Naive thymus-derived CD4-positive, alpha-beta T cell (primary cell): Measurements from ENCODE around the gene DAB2IP. TPM values are rescaled to one million over a fixed set of nuclear protein-coding genes. Genes with fewer than 3 reads are reported as not detected.
A peak's percentile ranks its signal among the peaks of the same experiment; 100 is the strongest.
"Not testable (repeated sequence)": the region's sequence is repeated elsewhere in the genome, so short reads cannot be mapped to it uniquely, and the experiment has no call there.

Source experiments
- ATAC-seq: fragments of 150-1000 bp; cut with Tn5 transposase; 2 replicates; pipeline ENCODE4 v1.10.0; 2021; ENCODE audit warnings: mild to moderate bottlenecking, moderate library complexity
- CTCF ChIA-PET: fragments of 350-600 bp; sonication (Branson Sonifier 250); formaldehyde crosslinking; loops from one replicate; lab custom pipeline; 2021; ENCODE audit warnings: antibody characterized with exemption; lab: Charles Lee
- POLR2A ChIA-PET: fragments of 350-600 bp; sonication (Branson Sonifier 250); formaldehyde crosslinking; loops from one replicate; lab custom pipeline; 2021; ENCODE audit warnings: antibody characterized with exemption, inconsistent platforms; lab: Charles Lee
- DNase-seq, 9 donors: peaks; one replicate each; pipeline versions ENCODE4 v3.0.0 to v3.0.0-alpha.2; 2020 to 2022; ENCODE audit warnings: mixed read lengths in 1 of 9
- H3K27ac ChIP-seq: one replicate; pipeline ENCODE4 v1.7.0; 2013; ENCODE audit warnings: mild to moderate bottlenecking, low read depth, low read length, moderate library complexity
- H3K27me3 ChIP-seq, 2 donors: one replicate each; pipeline ENCODE4 v1.7.0; 2013; ENCODE audit warnings: low read length in 2 of 2, mild to moderate bottlenecking in 2 of 2, moderate library complexity in 2 of 2; ENCODE audit not compliant: control insufficient read depth in 2 of 2, insufficient read depth in 2 of 2
- H3K36me3 ChIP-seq, 3 experiments: 1 replicate in 2 of 3; 2 replicates in 1 of 3; pipeline ENCODE4 v1.7.0; 2013; ENCODE audit warnings: low read length in 3 of 3, mild to moderate bottlenecking in 3 of 3, moderate library complexity in 1 of 3; ENCODE audit not compliant: insufficient read depth in 3 of 3, control insufficient read depth in 2 of 3
- H3K4me1 ChIP-seq, 2 donors: one replicate each; pipeline ENCODE4 v1.7.0; 2013; ENCODE audit warnings: low read length in 2 of 2, mild to moderate bottlenecking in 2 of 2, moderate library complexity in 1 of 2; ENCODE audit not compliant: control insufficient read depth in 2 of 2, insufficient read depth in 2 of 2
- H3K4me3 ChIP-seq: 2 replicates; pipeline ENCODE4 v1.7.0; 2013; ENCODE audit warnings: mild to moderate bottlenecking, low read length
- H3K9me3 ChIP-seq, 3 experiments: 1 replicate in 2 of 3; 2 replicates in 1 of 3; pipeline ENCODE4 v1.7.0; 2013; ENCODE audit warnings: low read length in 3 of 3; ENCODE audit not compliant: control insufficient read depth in 2 of 3
- H3K27ac Mint-ChIP-seq, 9 donors: one replicate each; pipeline ENCODE4 v1.8.0; 2020 to 2022; ENCODE audit warnings: mixed read lengths in 9 of 9, mild to moderate bottlenecking in 8 of 9, moderate library complexity in 5 of 9, inconsistent platforms in 2 of 9
- H3K27me3 Mint-ChIP-seq, 5 donors: one replicate each; pipeline ENCODE4 v1.8.0; 2021 to 2022; ENCODE audit warnings: mixed read lengths in 5 of 5, mild to moderate bottlenecking in 1 of 5
- H3K36me3 Mint-ChIP-seq, 5 donors: one replicate each; pipeline ENCODE4 v1.8.0; 2020 to 2022; ENCODE audit warnings: mixed read lengths in 5 of 5, mild to moderate bottlenecking in 3 of 5, inconsistent platforms in 1 of 5
- H3K4me1 Mint-ChIP-seq, 7 donors: one replicate each; pipeline ENCODE4 v1.8.0; 2020 to 2022; ENCODE audit warnings: mixed read lengths in 7 of 7, mild to moderate bottlenecking in 3 of 7, inconsistent platforms in 1 of 7
- H3K4me3 Mint-ChIP-seq, 10 donors: one replicate each; pipeline ENCODE4 v1.8.0; 2020 to 2022; ENCODE audit warnings: mild to moderate bottlenecking in 10 of 10, mixed read lengths in 10 of 10, moderate library complexity in 6 of 10, inconsistent platforms in 2 of 10
- H3K9me3 Mint-ChIP-seq, 11 donors: one replicate each; pipeline ENCODE4 v1.8.0; 2020 to 2022; ENCODE audit warnings: mixed read lengths in 11 of 11, mild to moderate bottlenecking in 4 of 11, inconsistent platforms in 1 of 11, moderate library complexity in 1 of 11
- intact Hi-C, 2 donors: fragments of 100-400 bp; cut with micrococcal nuclease; formaldehyde crosslinking; loops; one replicate each; pipeline ENCODE4 v1.15.1; 2023
- polyA plus RNA-seq, 2 donors: library from polyadenylated mRNA; unstranded; fragments of 300-500 nt; fragmentation: Illumina TruSeq; gene quantifications; one replicate each; pipeline ENCODE4 v1.2.3, GENCODE V29; 2021
- total RNA-seq, 6 experiments: library from RNA in 5 of 6; stranded (reverse) in 5 of 6; gene quantifications; 1 replicate in 5 of 6; 2 replicates in 1 of 6; pipeline ENCODE4 v1.2.3 and lab custom pipeline; 2021 to 2026

Gene DAB2IP
- total and polyA plus RNA-seq, 7 experiments from 2014 or later, result 0.15 TPM; not detected in 6

DNA sequence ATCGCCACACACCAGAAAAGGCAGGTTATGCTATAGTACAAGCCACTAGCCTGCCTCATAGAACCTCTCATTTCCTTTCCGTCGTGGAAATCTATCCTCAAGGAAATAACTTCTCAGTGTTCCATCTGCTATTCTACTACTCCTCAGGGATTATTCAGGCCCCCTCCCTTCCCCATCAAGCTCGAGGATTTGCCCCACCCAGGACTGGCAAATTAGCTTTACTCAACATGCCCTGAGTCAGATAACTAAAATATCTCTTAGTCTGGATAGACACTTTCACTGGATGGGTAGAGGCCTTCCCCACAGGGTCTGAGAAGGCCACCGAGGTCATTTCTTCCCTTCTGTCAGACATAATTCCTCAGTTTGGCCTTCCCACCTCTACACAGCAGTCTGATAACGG lies 142.9 kb downstream of the DAB2IP start:
- intact Hi-C loops, H3K4me3 ChIP-seq, DNase-seq, H3K9me3 Mint-ChIP-seq, H3K4me1 Mint-ChIP-seq, H3K27me3 Mint-ChIP-seq, H3K4me1 ChIP-seq, H3K36me3 ChIP-seq, POLR2A ChIA-PET, CTCF ChIA-PET, H3K27ac Mint-ChIP-seq, H3K27ac ChIP-seq, H3K36me3 Mint-ChIP-seq, H3K4me3 Mint-ChIP-seq, H3K27me3 ChIP-seq, H3K9me3 ChIP-seq, ATAC-seq: not testable (repeated sequence)

DNA sequence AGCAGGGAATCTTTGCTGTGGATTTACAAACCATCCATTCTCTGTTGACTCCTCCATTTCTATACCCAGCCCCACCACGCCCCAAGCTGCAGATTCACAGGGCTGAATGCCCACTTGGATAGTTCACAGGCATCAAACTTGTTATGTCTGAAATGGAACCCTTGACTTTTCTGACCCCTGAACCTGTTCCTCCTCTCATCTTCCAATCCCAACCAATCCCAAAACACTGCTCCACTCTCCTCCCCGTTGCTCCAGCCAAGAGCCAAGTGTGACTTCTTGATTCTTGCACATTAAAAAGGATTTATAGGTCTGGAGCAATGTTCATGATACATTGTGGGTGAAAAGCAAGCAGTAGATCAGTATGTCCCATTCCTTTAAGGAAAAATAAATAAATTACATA lies 145.6 kb downstream of the DAB2IP start:
- ChIA-PET POLR2A (no interaction called here), CTCF (no interaction called here)
- Histone ChIP-seq H3K9me3 (no peaks in the 10 kb centered on the region), H3K36me3 (no peaks in the 10 kb centered on the region), H3K4me1 (no peaks in the 10 kb centered on the region), H3K4me3 (no peak overlapping the region), H3K27ac (no peak overlapping the region), H3K27me3 (no peaks in the 10 kb centered on the region)
- no peak for DNase-seq
- peaks cover 1 to 14% (median 8%) of the 10 kb centered on the region in 5 donors for H3K27me3 Mint-ChIP-seq
- no peak overlapping the region for H3K27ac Mint-ChIP-seq
- no peaks in the 10 kb centered on the region for H3K36me3 Mint-ChIP-seq
- ATAC-seq, result no peak
- no peak overlapping the region for H3K4me3 Mint-ChIP-seq
- intact Hi-C loops, result no loop called here
- H3K9me3 Mint-ChIP-seq, result peaks cover 0 to 2% (median 0%) of the 10 kb centered on the region in 11 donors
- H3K4me1 Mint-ChIP-seq, result no peaks in the 10 kb centered on the region

DNA sequence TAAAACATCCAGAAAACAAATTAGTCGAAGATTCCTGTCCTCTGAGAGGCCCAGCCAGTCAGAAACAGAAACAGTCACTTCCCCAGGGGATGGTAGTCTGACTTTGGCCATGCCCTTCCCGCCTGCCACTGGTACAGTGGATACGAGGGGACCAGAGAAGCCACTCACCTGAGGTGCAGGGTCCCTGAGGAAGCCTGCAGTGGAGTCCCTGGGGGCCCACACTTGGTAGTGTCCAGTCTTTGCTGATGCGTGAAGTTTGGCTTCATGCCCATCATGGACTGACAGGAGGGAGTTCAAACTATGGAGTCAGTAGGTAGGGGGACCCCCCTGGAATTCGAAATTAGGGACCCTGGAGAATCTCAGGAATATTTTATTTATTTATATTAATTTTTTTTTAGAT lies 147.5 kb downstream of the DAB2IP start:
- DNase-seq (no peak), ATAC-seq (no peak)
- H3K9me3 Mint-ChIP-seq, result peaks cover 0 to 3% (median under 1%) of the 10 kb centered on the region in 11 donors
- H3K9me3 ChIP-seq, result no peaks in the 10 kb centered on the region
- H3K27me3 Mint-ChIP-seq, result peaks cover 7 to 23% (median 10%) of the 10 kb centered on the region in 5 donors
- ChIA-PET CTCF (no interaction called here), POLR2A (no interaction called here)
- H3K36me3 Mint-ChIP-seq, result peaks cover 0 to under 1% (median 0%) of the 10 kb centered on the region in 5 donors
- H3K4me1 Mint-ChIP-seq, result no peaks in the 10 kb centered on the region
- no peaks in the 10 kb centered on the region for H3K27me3 ChIP-seq
- H3K4me3 ChIP-seq, result no peak overlapping the region
- H3K27ac ChIP-seq, result no peak overlapping the region
- H3K4me1 ChIP-seq, result no peaks in the 10 kb centered on the region
- no peak overlapping the region for H3K27ac Mint-ChIP-seq
- no peaks in the 10 kb centered on the region for H3K36me3 ChIP-seq
- no peak overlapping the region for H3K4me3 Mint-ChIP-seq
- intact Hi-C loops, result no loop called here

DNA sequence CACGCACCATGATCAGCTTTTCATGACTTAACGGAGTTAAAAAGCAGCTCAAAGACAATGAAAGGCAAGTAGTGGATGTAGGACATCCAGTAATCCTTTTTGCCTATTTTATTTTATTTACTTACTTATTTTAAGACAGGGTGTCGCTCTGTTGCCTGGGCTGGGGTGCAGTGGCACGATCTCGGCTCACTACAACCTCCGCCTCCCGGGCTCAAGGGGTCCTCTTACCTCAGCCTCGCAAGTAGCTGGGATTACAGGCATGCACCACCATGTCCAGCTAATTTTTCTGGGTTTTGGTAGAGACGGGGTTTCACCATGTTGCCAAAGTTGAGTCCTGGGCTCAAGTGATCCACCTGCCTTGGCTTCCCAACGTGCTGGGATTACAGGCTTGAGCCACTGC lies 148.9 kb downstream of the DAB2IP start:
- ChIA-PET CTCF (no interaction called here), POLR2A (no interaction called here)
- Histone ChIP-seq H3K27me3 (no peaks in the 10 kb centered on the region), H3K9me3 (no peaks in the 10 kb centered on the region), H3K4me1 (no peaks in the 10 kb centered on the region), H3K4me3 (no peak overlapping the region), H3K36me3 (no peaks in the 10 kb centered on the region), H3K27ac (no peak overlapping the region)
- ATAC-seq (no peak), DNase-seq (no peak)
- Mint-ChIP-seq H3K36me3 (peaks cover 0 to 12% (median 4%) of the 10 kb centered on the region in 5 donors), H3K9me3 (peaks cover 2 to 14% (median 12%) of the 10 kb centered on the region in 11 donors), H3K4me3 (no peak overlapping the region), H3K27ac (no peak overlapping the region), H3K4me1 (no peaks in the 10 kb centered on the region), H3K27me3 (peaks cover 7 to 26% (median 12%) of the 10 kb centered on the region in 5 donors)
- intact Hi-C loops, result no loop called here

DNA sequence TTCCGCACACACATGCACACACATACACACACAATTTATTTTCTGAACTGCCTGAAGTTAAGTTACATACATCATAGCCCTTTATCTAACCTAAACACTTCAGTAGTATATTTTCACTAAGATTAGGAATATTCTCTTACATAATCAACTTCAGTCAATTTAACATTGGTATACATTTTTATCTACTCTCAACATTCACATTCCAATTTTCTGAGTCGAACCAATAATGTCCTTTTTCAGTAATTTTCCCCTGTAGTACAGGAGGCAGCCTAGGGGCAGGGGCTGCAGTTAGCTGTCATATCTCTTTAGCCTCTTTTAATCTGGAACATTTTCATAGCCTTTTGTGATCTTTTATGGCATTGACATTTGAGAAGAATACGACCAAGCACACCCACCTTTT lies 150.1 kb downstream of the DAB2IP start:
- Histone ChIP-seq H3K9me3 (no peaks in the 10 kb centered on the region), H3K27me3 (no peaks in the 10 kb centered on the region), H3K27ac (no peak overlapping the region), H3K4me1 (no peaks in the 10 kb centered on the region), H3K4me3 (no peak overlapping the region), H3K36me3 (no peaks in the 10 kb centered on the region)
- H3K36me3 Mint-ChIP-seq, result peaks cover 0 to 12% (median 4%) of the 10 kb centered on the region in 5 donors
- H3K4me1 Mint-ChIP-seq, result no peaks in the 10 kb centered on the region
- no peak overlapping the region for H3K4me3 Mint-ChIP-seq
- no peak overlapping the region for H3K27ac Mint-ChIP-seq
- DNase-seq (no peak), ATAC-seq (no peak)
- ChIA-PET CTCF (no interaction called here), POLR2A (no interaction called here)
- intact Hi-C loops, result no loop called here
- peaks cover 2 to 14% (median 12%) of the 10 kb centered on the region in 11 donors for H3K9me3 Mint-ChIP-seq
- peaks cover 7 to 26% (median 12%) of the 10 kb centered on the region in 5 donors for H3K27me3 Mint-ChIP-seq

DNA sequence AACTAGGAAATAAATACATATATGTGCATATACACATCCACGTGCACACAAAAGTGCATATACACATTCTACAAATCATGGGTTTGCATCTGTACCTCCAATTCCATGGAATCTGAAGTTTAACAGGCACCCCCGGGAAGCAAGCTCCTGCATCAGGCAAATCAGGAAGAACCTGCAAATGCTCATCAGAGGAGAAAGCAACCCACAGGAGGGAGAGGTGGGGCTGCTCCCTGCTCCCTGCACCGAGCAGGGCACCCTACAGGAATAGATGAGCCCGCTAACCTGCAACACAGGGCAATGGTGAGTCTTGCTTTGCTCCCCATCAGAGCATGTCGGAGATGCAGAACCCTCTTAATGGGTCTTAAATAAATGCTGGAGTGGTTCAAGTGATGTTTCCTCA lies 151.3 kb downstream of the DAB2IP start:
- ATAC-seq, result no peak
- POLR2A ChIA-PET, result no interaction called here

DNA sequence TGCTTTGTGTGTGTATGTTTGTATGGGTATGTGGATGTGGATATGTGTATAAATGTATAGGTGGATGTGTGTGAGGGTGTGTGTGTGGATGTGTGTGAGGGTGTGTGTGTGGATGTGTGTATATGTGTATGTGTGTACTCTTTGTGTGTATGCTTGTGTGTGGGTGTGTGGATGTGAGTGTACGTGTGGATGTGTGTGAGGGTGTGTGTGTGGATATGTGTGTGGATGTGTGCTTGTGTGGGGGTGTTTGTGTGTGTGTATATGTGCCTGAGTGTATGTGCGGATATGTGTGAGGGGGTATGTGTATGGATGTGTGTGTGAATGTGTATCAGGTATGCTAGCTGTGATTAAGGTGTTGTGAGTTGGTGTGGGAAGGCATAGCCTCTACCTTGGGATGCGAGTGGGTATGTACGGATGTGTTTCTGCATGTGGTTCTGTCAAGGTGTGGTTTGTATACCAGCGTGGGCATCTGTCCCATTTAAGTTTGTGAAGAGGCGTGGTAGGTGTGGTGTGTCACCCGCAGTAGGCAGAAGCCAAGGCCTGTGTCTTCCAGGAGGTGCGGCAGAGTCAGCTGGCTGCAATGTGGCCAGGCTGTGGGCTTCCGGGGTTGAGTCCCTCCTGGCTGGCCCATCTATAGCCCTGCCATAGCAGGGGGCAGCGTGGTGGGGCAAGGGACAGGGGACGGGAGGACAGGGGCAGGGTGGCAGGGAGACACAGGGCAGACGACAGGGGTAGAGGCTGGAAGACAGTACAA lies 155.8 kb downstream of the DAB2IP start:
- H3K4me1 Mint-ChIP-seq, result no peaks in the 10 kb centered on the region
- H3K27ac ChIP-seq, result no peak overlapping the region
- DNase-seq, result no peak

More for the DNA sequence above, 151.3 kb downstream of the DAB2IP start:
- H3K27ac Mint-ChIP-seq, result no peak overlapping the region
- no peaks in the 10 kb centered on the region for H3K9me3 ChIP-seq
- no peak overlapping the region for H3K27ac ChIP-seq
- DNase-seq, result no peak
- no peaks in the 10 kb centered on the region for H3K27me3 ChIP-seq
- intact Hi-C loops, result no loop called here
- CTCF ChIA-PET, result no interaction called here
- no peaks in the 10 kb centered on the region for H3K36me3 ChIP-seq
- no peaks in the 10 kb centered on the region for H3K4me1 ChIP-seq
- H3K4me3 ChIP-seq, result no peak overlapping the region
- H3K27me3 Mint-ChIP-seq, result peaks cover 7 to 26% (median 10%) of the 10 kb centered on the region in 5 donors
- H3K4me1 Mint-ChIP-seq, result no peaks in the 10 kb centered on the region
- peaks cover 2 to 14% (median 12%) of the 10 kb centered on the region in 11 donors for H3K9me3 Mint-ChIP-seq
- H3K4me3 Mint-ChIP-seq, result no peak overlapping the region
- H3K36me3 Mint-ChIP-seq, result peaks cover 0 to 12% (median 4%) of the 10 kb centered on the region in 5 donors

More for the DNA sequence above, 155.8 kb downstream of the DAB2IP start:
- Mint-ChIP-seq H3K27me3 (peaks cover 0 to 18% (median 5%) of the 10 kb centered on the region in 5 donors), H3K9me3 (peaks cover 2 to 14% (median 12%) of the 10 kb centered on the region in 11 donors), H3K4me3 (no peak overlapping the region), H3K27ac (no peak overlapping the region), H3K36me3 (peaks cover 0 to 12% (median 4%) of the 10 kb centered on the region in 5 donors)
- Histone ChIP-seq H3K36me3 (no peaks in the 10 kb centered on the region), H3K4me3 (no peak overlapping the region), H3K9me3 (no peaks in the 10 kb centered on the region), H3K27me3 (no peaks in the 10 kb centered on the region), H3K4me1 (no peaks in the 10 kb centered on the region)
- intact Hi-C loops, result no loop called here
- ChIA-PET POLR2A (no interaction called here), CTCF (no interaction called here)
- ATAC-seq, result peak; percentile 20
